Activated CD4-positive, alpha-beta T cell treated with anti-CD3 and anti-CD28 coated beads, Interleukin-2, amount 10 ng/mL, durations not matched to agents 7 days and 5 days (primary cell): ENCODE data around the gene ZSCAN2. TPM values are rescaled to one million over a fixed set of nuclear protein-coding genes. Genes with fewer than 3 reads are reported as not detected.

Source experiments
- CTCF ChIA-PET: fragments of 350-600 bp; sonication (Branson Sonifier 250); formaldehyde crosslinking; loops from one replicate; lab custom pipeline; 2021; ENCODE audit warnings: antibody characterized with exemption; lab: Charles Lee
- POLR2A ChIA-PET: fragments of 350-600 bp; sonication (Branson Sonifier 250); formaldehyde crosslinking; loops from one replicate; lab custom pipeline; 2021; ENCODE audit warnings: antibody characterized with exemption; lab: Charles Lee
- DNase-seq: peaks from one replicate; pipeline ENCODE4 v3.0.0-alpha.2; 2020
- H3K27ac Mint-ChIP-seq: one replicate; pipeline ENCODE4 v1.8.0; 2021; ENCODE audit warnings: mild to moderate bottlenecking, moderate library complexity, mixed read lengths
- H3K27me3 Mint-ChIP-seq: one replicate; pipeline ENCODE4 v1.8.0; 2021; ENCODE audit warnings: mixed read lengths
- H3K36me3 Mint-ChIP-seq: one replicate; pipeline ENCODE4 v1.8.0; 2021; ENCODE audit warnings: low read depth, mixed read lengths
- H3K4me1 Mint-ChIP-seq: one replicate; pipeline ENCODE4 v1.8.0; 2021; ENCODE audit warnings: mixed read lengths
- H3K4me3 Mint-ChIP-seq: one replicate; pipeline ENCODE4 v1.8.0; 2021; ENCODE audit warnings: mild to moderate bottlenecking, moderate library complexity, mixed read lengths
- H3K9me3 Mint-ChIP-seq: one replicate; pipeline ENCODE4 v1.8.0; 2021; ENCODE audit warnings: mixed read lengths
- total RNA-seq, 2 experiments: library from RNA; stranded (reverse); gene quantifications; one replicate each; pipeline ENCODE4 v1.2.3, GENCODE V29; 2021

The ZSCAN2 gene
- total RNA-seq, 2 experiments from 2014 or later = 6.3 to 6.6 TPM

- Mint-ChIP-seq H3K27me3 (no peaks in the 10 kb centered on the region), H3K4me1 (peaks cover 68% of the 10 kb centered on the region), H3K4me3 (peak overlapping the region; percentile 82), H3K27ac (no peak overlapping the region), H3K9me3 (no peaks in the 10 kb centered on the region), H3K36me3 (peaks cover 13% of the 10 kb centered on the region)
- ChIA-PET CTCF (interaction anchor here (0.6 to 1.3 kb wide), 6 partner anchors 17 to 385 kb away, joined by 3 to 4 read pairs (median 3); no protein-coding TSS in a partner anchor), POLR2A (interaction anchor here (0.9 kb wide), 1 partner anchor 53 kb away, joined by 3 read pairs; the partner anchor contains the start of gene WDR73)
- DNase-seq = no peak
Measured at GRCh38 chr15:84601555-84601838, 688 bp downstream of the ZSCAN2 start.

- Mint-ChIP-seq H3K36me3 (peaks cover 20% of the 10 kb centered on the region), H3K27ac (no peak overlapping the region), H3K27me3 (no peaks in the 10 kb centered on the region), H3K9me3 (no peaks in the 10 kb centered on the region), H3K4me3 (no peak overlapping the region), H3K4me1 (peaks cover 49% of the 10 kb centered on the region)
- POLR2A ChIA-PET = no interaction called here
- CTCF ChIA-PET = interaction anchor here (0.6 to 1.6 kb wide), 4 partner anchors 8 to 32 kb away, joined by 3 to 7 read pairs (median 4); no protein-coding TSS in a partner anchor
- no peak for DNase-seq
Measured at GRCh38 chr15:84603630-84604379, 3.0 kb downstream of the ZSCAN2 start.

- Mint-ChIP-seq H3K4me3 (peak overlapping the region; percentile 15), H3K27ac (no peak overlapping the region), H3K27me3 (no peaks in the 10 kb centered on the region), H3K4me1 (peaks cover 37% of the 10 kb centered on the region), H3K36me3 (peaks cover 20% of the 10 kb centered on the region), H3K9me3 (no peaks in the 10 kb centered on the region)
- CTCF ChIA-PET = interaction anchor here (0.5 to 1.6 kb wide), 8 partner anchors 13 to 553 kb away, joined by 3 to 7 read pairs (median 4); no protein-coding TSS in a partner anchor
- POLR2A ChIA-PET = no interaction called here
- no peak for DNase-seq
Measured at GRCh38 chr15:84604826-84605553, 4.2 kb downstream of the ZSCAN2 start.

- CTCF ChIA-PET = interaction anchor here (0.5 to 1.6 kb wide), 8 partner anchors 8 to 554 kb away, joined by 3 to 7 read pairs (median 4); no protein-coding TSS in a partner anchor
- POLR2A ChIA-PET = no interaction called here
- no peaks in the 10 kb centered on the region for H3K9me3 Mint-ChIP-seq
- no peak for DNase-seq
- peaks cover 20% of the 10 kb centered on the region for H3K36me3 Mint-ChIP-seq
- peaks cover 32% of the 10 kb centered on the region for H3K4me1 Mint-ChIP-seq
- no peaks in the 10 kb centered on the region for H3K27me3 Mint-ChIP-seq
- no peak overlapping the region for H3K4me3 Mint-ChIP-seq
- H3K27ac Mint-ChIP-seq = no peak overlapping the region
Measured at GRCh38 chr15:84605554-84605882, 4.7 kb downstream of the ZSCAN2 start.

GRCh38 chr15:84606653-84607120, 5.9 kb downstream of the ZSCAN2 start:
- H3K27me3 Mint-ChIP-seq = no peaks in the 10 kb centered on the region
- CTCF ChIA-PET = interaction anchor here (0.9 to 1.6 kb wide), 3 partner anchors 8 to 28 kb away, joined by 3 to 5 read pairs (median 3); no protein-coding TSS in a partner anchor
- POLR2A ChIA-PET = no interaction called here
- H3K27ac Mint-ChIP-seq = no peak overlapping the region
- peaks cover 26% of the 10 kb centered on the region for H3K4me1 Mint-ChIP-seq
- no peak overlapping the region for H3K4me3 Mint-ChIP-seq
- peaks cover 20% of the 10 kb centered on the region for H3K36me3 Mint-ChIP-seq
- no peaks in the 10 kb centered on the region for H3K9me3 Mint-ChIP-seq
- no peak for DNase-seq

GRCh38 chr15:84608707-84609284, 8.0 kb downstream of the ZSCAN2 start:
- Mint-ChIP-seq H3K27ac (no peak overlapping the region), H3K4me1 (peaks cover 17% of the 10 kb centered on the region), H3K36me3 (peaks cover 20% of the 10 kb centered on the region), H3K9me3 (no peaks in the 10 kb centered on the region), H3K4me3 (no peak overlapping the region), H3K27me3 (no peaks in the 10 kb centered on the region)
- POLR2A ChIA-PET = no interaction called here
- DNase-seq = no peak
- CTCF ChIA-PET = interaction anchor here (0.9 to 2.2 kb wide), 3 partner anchors 9 to 20 kb away, joined by 3 to 10 read pairs (median 3); no protein-coding TSS in a partner anchor

- Mint-ChIP-seq H3K9me3 (no peaks in the 10 kb centered on the region), H3K36me3 (peaks cover 16% of the 10 kb centered on the region), H3K4me1 (peaks cover 11% of the 10 kb centered on the region), H3K27ac (no peak overlapping the region), H3K4me3 (no peak overlapping the region), H3K27me3 (no peaks in the 10 kb centered on the region)
- no peak for DNase-seq
- ChIA-PET POLR2A (no interaction called here), CTCF (interaction anchor here (2.2 kb wide), 1 partner anchor 11 kb away, joined by 10 read pairs; no protein-coding TSS in a partner anchor)
Measured at GRCh38 chr15:84609818-84610525, 9.2 kb downstream of the ZSCAN2 start.

- no peak for DNase-seq
- no peaks in the 10 kb centered on the region for H3K9me3 Mint-ChIP-seq
- ChIA-PET POLR2A (no interaction called here), CTCF (interaction anchor here (1.0 to 1.6 kb wide), 2 partner anchors 16 to 21 kb away, joined by 3 to 7 read pairs; no protein-coding TSS in a partner anchor)
- H3K27ac Mint-ChIP-seq = no peak overlapping the region
- peaks cover 10% of the 10 kb centered on the region for H3K36me3 Mint-ChIP-seq
- H3K4me1 Mint-ChIP-seq = peaks cover 2% of the 10 kb centered on the region
- H3K27me3 Mint-ChIP-seq = no peaks in the 10 kb centered on the region
- no peak overlapping the region for H3K4me3 Mint-ChIP-seq
Measured at GRCh38 chr15:84611631-84612030, 10.8 kb downstream of the ZSCAN2 start.

- DNase-seq = no peak
- Mint-ChIP-seq H3K27ac (no peak overlapping the region), H3K4me1 (peaks cover 2% of the 10 kb centered on the region), H3K4me3 (no peak overlapping the region), H3K36me3 (peaks cover 18% of the 10 kb centered on the region), H3K9me3 (peaks cover 22% of the 10 kb centered on the region), H3K27me3 (no peaks in the 10 kb centered on the region)
- ChIA-PET CTCF (interaction anchor here (1.7 kb wide), 1 partner anchor 12 kb away, joined by 3 read pairs; no protein-coding TSS in a partner anchor), POLR2A (no interaction called here)
Measured at GRCh38 chr15:84616235-84616634, 15.4 kb downstream of the ZSCAN2 start.

- Mint-ChIP-seq H3K27ac (no peak overlapping the region), H3K4me1 (peaks cover under 1% of the 10 kb centered on the region), H3K9me3 (peaks cover 41% of the 10 kb centered on the region), H3K36me3 (peaks cover 42% of the 10 kb centered on the region), H3K4me3 (no peak overlapping the region), H3K27me3 (no peaks in the 10 kb centered on the region)
- POLR2A ChIA-PET = no interaction called here
- no peak for DNase-seq
- CTCF ChIA-PET = interaction anchor here (1.1 to 1.8 kb wide), 4 partner anchors 11 to 33 kb away, joined by 4 to 5 read pairs (median 4); no protein-coding TSS in a partner anchor
Measured at GRCh38 chr15:84620626-84621025, 19.8 kb downstream of the ZSCAN2 start.

- Mint-ChIP-seq H3K4me1 (no peaks in the 10 kb centered on the region), H3K27ac (no peak overlapping the region), H3K4me3 (no peak overlapping the region), H3K9me3 (peaks cover 41% of the 10 kb centered on the region), H3K27me3 (no peaks in the 10 kb centered on the region), H3K36me3 (peaks cover 40% of the 10 kb centered on the region)
- DNase-seq = no peak
- CTCF ChIA-PET = interaction anchor here (0.6 to 1.2 kb wide), 5 partner anchors 10 to 34 kb away, joined by 3 to 5 read pairs (median 4); no protein-coding TSS in a partner anchor
- POLR2A ChIA-PET = no interaction called here
Measured at GRCh38 chr15:84621358-84621979, 20.7 kb downstream of the ZSCAN2 start.
